Thyroid gland (tissue), 4 donors: ENCODE data around the gene TMEM150C. TPM values are rescaled to one million over a fixed set of nuclear protein-coding genes. Genes with fewer than 3 reads are reported as not detected.

ENCODE experiments used
- DNase-seq, 2 donors: peaks; one replicate each; pipeline ENCODE4 v3.0.0-alpha.2; 2019
- H3K27ac ChIP-seq, 3 donors: fragments of 200-600 bp; sonication (generic); 1 replicate in 2 of 3; 2 replicates in 1 of 3; pipeline ENCODE4 v1.5.1; 2016 to 2019; ENCODE audit warnings: mild to moderate bottlenecking in 1 of 3, moderate library complexity in 1 of 3
- H3K27me3 ChIP-seq: fragments of 200-600 bp; sonication (generic); one replicate; pipeline ENCODE4 v1.5.1; 2019
- H3K36me3 ChIP-seq, 2 donors: fragments of 200-600 bp; sonication (generic); one replicate each; pipeline ENCODE4 v1.5.1; 2016 to 2019
- H3K4me1 ChIP-seq, 2 donors: fragments of 200-600 bp; sonication (generic); one replicate each; pipeline ENCODE4 v1.5.1; 2017 to 2019
- H3K4me3 ChIP-seq, 3 donors: fragments of 200-600 bp; sonication (generic); replicated peaks in 1 of 3; 1 replicate in 2 of 3; 2 replicates in 1 of 3; pipeline ENCODE4 v1.5.1; 2016; ENCODE audit warnings: mild to moderate bottlenecking in 1 of 3
- H3K9me3 ChIP-seq: fragments of 200-600 bp; sonication (generic); one replicate; pipeline ENCODE4 v1.5.1; 2017
- CTCF ChIP-seq, 6 experiments: fragments of 200-600 bp in 3 of 6; fragments of 450-650 bp in 3 of 6; sonication (generic) in 3 of 6; IDR thresholded peaks; one replicate each; pipeline ENCODE4 v1.5.1; 2016 to 2019; ENCODE audit warnings: antibody characterized with exemption in 6 of 6, mild to moderate bottlenecking in 2 of 6, inconsistent platforms in 1 of 6, moderate library complexity in 1 of 6
- POLR2A ChIP-seq, 2 donors: fragments of 450-650 bp; IDR thresholded peaks; one replicate each; pipeline ENCODE4 v1.6.1; 2017; ENCODE audit warnings: antibody characterized with exemption in 2 of 2, mild to moderate bottlenecking in 2 of 2, moderate library complexity in 1 of 2
- WGBS, 2 donors: methylation state at CpG; one replicate each; pipeline ENCODE4 v1.1.5; 2017; 5-methylcytosine and 5-hydroxymethylcytosine counted together
- intact Hi-C: fragments of 100-400 bp; cut with DNase I; formaldehyde crosslinking; loops from one replicate; pipeline ENCODE4 v1.15.1; 2023
- total RNA-seq, 4 donors: library from RNA; depleted of rRNA; stranded (reverse); fragments of >200 nt; gene quantifications; one replicate each; pipeline ENCODE4 v1.2.3, GENCODE V29; 2016

Gene TMEM150C
- total RNA-seq, 4 donors from 2014 or later: 18.8 to 27.4 (median 23.6) TPM

GRCh38 chr4:82450966-82451755 is 110.6 kb downstream of the TMEM150C start:
- peaks cover 0 to 11% of the 10 kb centered on the region in 2 donors for H3K36me3 ChIP-seq
- no peak overlapping the region for H3K4me3 ChIP-seq
- H3K9me3 ChIP-seq: no peaks in the 10 kb centered on the region
- no peaks in the 10 kb centered on the region for H3K27me3 ChIP-seq
- no peak for DNase-seq
- TF ChIP-seq POLR2A (IDR thresholded peaks at IDR 0.05) (no peak), CTCF (IDR thresholded peaks at IDR 0.05) (no peak)
- H3K27ac ChIP-seq: no peak overlapping the region
- no peaks in the 10 kb centered on the region for H3K4me1 ChIP-seq
- WGBS, 2 donors: 90 to 92% methylated on average over 13 of the region's 13 CpGs
- intact Hi-C loops: loop anchor here (10.0 kb wide), 1 partner anchor 814 kb away; no protein-coding TSS in a partner anchor

GRCh38 chr4:82447886-82448285 is 113.9 kb downstream of the TMEM150C start:
- H3K27me3 ChIP-seq: no peaks in the 10 kb centered on the region
- no peak overlapping the region for H3K4me3 ChIP-seq
- H3K4me1 ChIP-seq: no peaks in the 10 kb centered on the region
- 100% methylated on average over 1 of the region's 1 CpG for WGBS, 2 donors
- no peaks in the 10 kb centered on the region for H3K9me3 ChIP-seq
- no peak for DNase-seq
- H3K36me3 ChIP-seq: peaks cover 0 to 7% of the 10 kb centered on the region in 2 donors
- no peak overlapping the region for H3K27ac ChIP-seq
- TF ChIP-seq POLR2A (IDR thresholded peaks at IDR 0.05): no peak
- no peak for TF ChIP-seq CTCF (IDR thresholded peaks at IDR 0.05)
- intact Hi-C loops: no loop called here

GRCh38 chr4:82439088-82439487 is 122.7 kb downstream of the TMEM150C start:
- intact Hi-C loops: loop anchor here (10.0 kb wide), 1 partner anchor 576 kb away; the partner anchor contains the start of gene LIN54
- DNase-seq: no peak
- WGBS, 2 donors: 81 to 96% methylated on average over 2 of the region's 2 CpGs
- no peak for TF ChIP-seq POLR2A (IDR thresholded peaks at IDR 0.05)
- Histone ChIP-seq H3K27me3 (no peaks in the 10 kb centered on the region), H3K4me3 (no peak overlapping the region), H3K27ac (no peak overlapping the region), H3K4me1 (no peaks in the 10 kb centered on the region), H3K9me3 (no peaks in the 10 kb centered on the region), H3K36me3 (no peaks in the 10 kb centered on the region)

- Histone ChIP-seq H3K27ac (no peak overlapping the region), H3K9me3 (no peaks in the 10 kb centered on the region), H3K4me3 (no peak overlapping the region), H3K36me3 (no peaks in the 10 kb centered on the region), H3K27me3 (no peaks in the 10 kb centered on the region), H3K4me1 (no peaks in the 10 kb centered on the region)
- 88 to 89% methylated on average over 4 of the region's 4 CpGs for WGBS, 2 donors
- TF ChIP-seq CTCF (IDR thresholded peaks at IDR 0.05): no peak
- no peak for DNase-seq
- intact Hi-C loops: loop anchor here (10.0 kb wide), 1 partner anchor 577 kb away; the partner anchor contains the start of gene LIN54
Measured at GRCh38 chr4:82437285-82438005, 124.3 kb downstream of the TMEM150C start.

- DNase-seq: no peak
- H3K4me1 ChIP-seq: peaks cover 2 to 6% of the 10 kb centered on the region in 2 donors
- no peaks in the 10 kb centered on the region for H3K36me3 ChIP-seq
- no peak overlapping the region for H3K27ac ChIP-seq
- H3K9me3 ChIP-seq: no peaks in the 10 kb centered on the region
- intact Hi-C loops: loop anchor here (10.0 kb wide), 1 partner anchor 578 kb away; the partner anchor contains the start of gene LIN54
- 99 to 100% methylated on average over 4 of the region's 4 CpGs for WGBS, 2 donors
- no peaks in the 10 kb centered on the region for H3K27me3 ChIP-seq
- H3K4me3 ChIP-seq: no peak overlapping the region
- TF ChIP-seq CTCF (IDR thresholded peaks at IDR 0.05) (no peak), POLR2A (IDR thresholded peaks at IDR 0.05) (no peak)
Measured at GRCh38 chr4:82436780-82437179, 125.0 kb downstream of the TMEM150C start.
